ENCODE data around the gene ZKSCAN4.

ZKSCAN4 gene
- total RNA-seq, result 4.7 to 21.3 (median 11.5) reads per million in 9 experiments

- peaks cover 0 to 8% of the 10 kb centered on the region in 2 donors for H3K9me3 Mint-ChIP-seq
- DNase-seq, result peak; percentile 78 to 84 (median 82)
- ATAC-seq (replicated peaks), result peak; percentile 93
- peak within 1 kb of the TSS; percentile 98 to 100 for H3K4me3 Mint-ChIP-seq
- peaks cover 20 to 36% of the 10 kb centered on the region in 2 donors for H3K4me1 Mint-ChIP-seq (ENCODE audit: low read depth in 2 of 2)
- peaks cover 15% of the 10 kb centered on the region for H3K36me3 Mint-ChIP-seq (ENCODE audit: insufficient read depth)
- H3K27ac Mint-ChIP-seq, result peak within 1 kb of the TSS; percentile 94 to 95
- H3K27me3 Mint-ChIP-seq, result no peaks in the 10 kb centered on the region
These were observed at the start of gene ZKSCAN4 for GRCh38 chr6:28252009-28252975. Gene ZKSCAN4, minus strand, starts transcription at chr6:28252269. Its CDS starts 289 bp downstream, at chr6:28251980.

GRCh38 chr6:28296520-28297060 lies 44.5 kb upstream of the ZKSCAN4 start:
- Mint-ChIP-seq H3K4me1 (ENCODE audit: low read depth in 2 of 2) (no peaks in the 10 kb centered on the region), H3K27me3 (no peaks in the 10 kb centered on the region), H3K4me3 (no peak overlapping the region), H3K36me3 (ENCODE audit: insufficient read depth) (no peaks in the 10 kb centered on the region), H3K9me3 (no peaks in the 10 kb centered on the region), H3K27ac (no peak overlapping the region)
- ATAC-seq (replicated peaks) (no peak), DNase-seq (no peak)

GRCh38 chr6:28295326-28295725 lies 43.3 kb upstream of the ZKSCAN4 start:
- Mint-ChIP-seq H3K4me3 (no peak overlapping the region), H3K27me3 (no peaks in the 10 kb centered on the region), H3K36me3 (ENCODE audit: insufficient read depth) (no peaks in the 10 kb centered on the region), H3K27ac (no peak overlapping the region), H3K4me1 (ENCODE audit: low read depth in 2 of 2) (no peaks in the 10 kb centered on the region), H3K9me3 (no peaks in the 10 kb centered on the region)
- no peak for ATAC-seq (replicated peaks)
- DNase-seq, result no peak

GRCh38 chr6:28291573-28291972 lies 39.5 kb upstream of the ZKSCAN4 start:
- Mint-ChIP-seq H3K36me3 (ENCODE audit: insufficient read depth) (no peaks in the 10 kb centered on the region), H3K27me3 (no peaks in the 10 kb centered on the region), H3K9me3 (no peaks in the 10 kb centered on the region), H3K4me3 (no peak overlapping the region), H3K27ac (no peak overlapping the region), H3K4me1 (ENCODE audit: low read depth in 2 of 2) (no peaks in the 10 kb centered on the region)
- no peak for ATAC-seq (replicated peaks)
- DNase-seq, result no peak

GRCh38 chr6:28282926-28283325 lies 30.9 kb upstream of the ZKSCAN4 start:
- Mint-ChIP-seq H3K36me3 (ENCODE audit: insufficient read depth) (no peaks in the 10 kb centered on the region), H3K4me3 (no peak overlapping the region), H3K27me3 (peaks cover 6 to 24% of the 10 kb centered on the region in 2 donors), H3K27ac (no peak overlapping the region), H3K9me3 (peaks cover 0 to 6% of the 10 kb centered on the region in 2 donors), H3K4me1 (ENCODE audit: low read depth in 2 of 2) (peaks cover 4 to 8% of the 10 kb centered on the region in 2 donors)
- no peak for ATAC-seq (replicated peaks)
- DNase-seq, result no peak

- peak within 1 kb of the TSS; percentile 67 to 78 for H3K4me3 Mint-ChIP-seq
- ATAC-seq (replicated peaks), result peak; percentile 90
- peak; percentile 9 to 24 (median 20) for DNase-seq
- H3K27me3 Mint-ChIP-seq, result peaks cover 6 to 24% of the 10 kb centered on the region in 2 donors
- H3K4me1 Mint-ChIP-seq (ENCODE audit: low read depth in 2 of 2), result peaks cover 4 to 8% of the 10 kb centered on the region in 2 donors
- peaks cover 0 to 6% of the 10 kb centered on the region in 2 donors for H3K9me3 Mint-ChIP-seq
- H3K27ac Mint-ChIP-seq, result no peak within 1 kb of the TSS
- no peaks in the 10 kb centered on the region for H3K36me3 Mint-ChIP-seq (ENCODE audit: insufficient read depth)
These were observed 29.4 kb upstream of the ZKSCAN4 start, which contains the start of gene PGBD1 for GRCh38 chr6:28281288-28282064. Gene PGBD1, plus strand, starts transcription at chr6:28281572. Its CDS starts 2,242 bp downstream, at chr6:28283814.

- Mint-ChIP-seq H3K27me3 (peaks cover 6 to 24% of the 10 kb centered on the region in 2 donors), H3K4me1 (ENCODE audit: low read depth in 2 of 2) (peaks cover 4 to 8% of the 10 kb centered on the region in 2 donors), H3K36me3 (ENCODE audit: insufficient read depth) (peaks cover 6% of the 10 kb centered on the region), H3K27ac (no peak overlapping the region), H3K4me3 (peak overlapping the region; percentile 67 to 78), H3K9me3 (peaks cover 0 to 6% of the 10 kb centered on the region in 2 donors)
- no peak for DNase-seq
- ATAC-seq (replicated peaks), result no peak
These were observed 28.7 kb upstream of the ZKSCAN4 start for GRCh38 chr6:28280595-28281287.

- no peak overlapping the region for H3K4me3 Mint-ChIP-seq
- H3K27ac Mint-ChIP-seq, result no peak overlapping the region
- peaks cover 0 to 6% of the 10 kb centered on the region in 2 donors for H3K9me3 Mint-ChIP-seq
- peaks cover 20% of the 10 kb centered on the region for H3K36me3 Mint-ChIP-seq (ENCODE audit: insufficient read depth)
- peaks cover 6 to 13% of the 10 kb centered on the region in 2 donors for H3K27me3 Mint-ChIP-seq
- DNase-seq (no peak), ATAC-seq (replicated peaks) (no peak)
- H3K4me1 Mint-ChIP-seq (ENCODE audit: low read depth in 2 of 2), result peaks cover 10 to 11% of the 10 kb centered on the region in 2 donors
These were observed 25.7 kb upstream of the ZKSCAN4 start for GRCh38 chr6:28277746-28278145.

GRCh38 chr6:28274888-28275287 lies 22.8 kb upstream of the ZKSCAN4 start:
- Mint-ChIP-seq H3K27ac (peak overlapping the region in 1 of 2 donors; percentile 13), H3K9me3 (no peaks in the 10 kb centered on the region), H3K27me3 (no peaks in the 10 kb centered on the region), H3K36me3 (ENCODE audit: insufficient read depth) (peaks cover 31% of the 10 kb centered on the region), H3K4me1 (ENCODE audit: low read depth in 2 of 2) (peaks cover 2 to 13% of the 10 kb centered on the region in 2 donors), H3K4me3 (no peak overlapping the region)
- no peak for ATAC-seq (replicated peaks)
- no peak for DNase-seq

GRCh38 chr6:28269492-28269891 lies 17.4 kb upstream of the ZKSCAN4 start:
- DNase-seq (no peak), ATAC-seq (replicated peaks) (no peak)
- Mint-ChIP-seq H3K27me3 (no peaks in the 10 kb centered on the region), H3K4me3 (no peak overlapping the region), H3K4me1 (ENCODE audit: low read depth in 2 of 2) (peaks cover 4 to 9% of the 10 kb centered on the region in 2 donors), H3K36me3 (ENCODE audit: insufficient read depth) (peaks cover 24% of the 10 kb centered on the region), H3K9me3 (no peaks in the 10 kb centered on the region), H3K27ac (no peak overlapping the region)

- Mint-ChIP-seq H3K36me3 (ENCODE audit: insufficient read depth) (peaks cover 10% of the 10 kb centered on the region), H3K4me3 (no peak overlapping the region), H3K4me1 (ENCODE audit: low read depth in 2 of 2) (peaks cover 2 to 9% of the 10 kb centered on the region in 2 donors), H3K27ac (no peak overlapping the region), H3K9me3 (no peaks in the 10 kb centered on the region), H3K27me3 (no peaks in the 10 kb centered on the region)
- DNase-seq (no peak), ATAC-seq (replicated peaks) (no peak)
These were observed 15.6 kb upstream of the ZKSCAN4 start for GRCh38 chr6:28267695-28268059.

- peak; percentile 97 for ATAC-seq (replicated peaks)
- no peak within 1 kb of the TSS for H3K27ac Mint-ChIP-seq
- peaks cover 0 to 3% of the 10 kb centered on the region in 2 donors for H3K27me3 Mint-ChIP-seq
- H3K4me1 Mint-ChIP-seq (ENCODE audit: low read depth in 2 of 2), result peaks cover 2 to 9% of the 10 kb centered on the region in 2 donors
- H3K9me3 Mint-ChIP-seq, result no peaks in the 10 kb centered on the region
- peak; percentile 87 to 93 (median 88) for DNase-seq
- peaks cover 5% of the 10 kb centered on the region for H3K36me3 Mint-ChIP-seq (ENCODE audit: insufficient read depth)
- H3K4me3 Mint-ChIP-seq, result no peak within 1 kb of the TSS
These were observed 15.1 kb upstream of the ZKSCAN4 start, which contains the start of gene ZSCAN26 for GRCh38 chr6:28266962-28267694. Gene ZSCAN26, plus strand, starts transcription at chr6:28267143. Its CDS starts 4,777 bp downstream, at chr6:28271920.
